IMR-90 (cell line): ENCODE data around the gene TGFBR2. TPM values are rescaled to one million over a fixed set of nuclear protein-coding genes. Genes with fewer than 3 reads are reported as not detected.
A peak's percentile ranks its signal among the peaks of the same experiment; 100 is the strongest.

Experiments used
- ATAC-seq: fragments of 200-7000 bp; cut with Tn5 transposase; 2 replicates; pipeline ENCODE4 v1.9.1; 2020; ENCODE audit warnings: low read depth, mild to moderate bottlenecking, moderate library complexity
- BruUV-seq: library from RNA; stranded (reverse); fragments of 400-500 nt; replicated peaks from 2 replicates; lab custom pipeline; 2021; lab: Mats Ljungman, UMichigan
- CTCF ChIA-PET: fragments of 300-600 bp; formaldehyde crosslinking; extraction: SDS; loops from one replicate; lab custom pipeline; 2021; ENCODE audit warnings: antibody characterized with exemption; lab: Yijun Ruan, JAX
- POLR2A ChIA-PET: fragments of 300-600 bp; sonication (Branson Sonifier 250); formaldehyde crosslinking; loops from one replicate; lab custom pipeline; 2022; ENCODE audit warnings: antibody characterized with exemption; ENCODE audit not compliant: unreplicated experiment; lab: Charles Lee
- DNase-seq: peaks from one replicate; pipeline ENCODE4 v3.0.0; 2013
- H2AFZ ChIP-seq: replicated peaks from 2 replicates; pipeline ENCODE3; 2013; ENCODE audit warnings: low read length, mild to moderate bottlenecking; ENCODE audit not compliant: poor library complexity
- H2AK5ac ChIP-seq: 2 replicates; pipeline ENCODE4 v1.6.1; 2013; ENCODE audit warnings: low read depth, low read length, inconsistent platforms
- H2AK9ac ChIP-seq: replicated peaks from 2 replicates; pipeline ENCODE3; 2013; ENCODE audit warnings: mild to moderate bottlenecking, low read depth, low read length, moderate library complexity; ENCODE audit not compliant: poor library complexity
- H2BK120ac ChIP-seq: 2 replicates; pipeline ENCODE4 v1.6.1; 2013; ENCODE audit warnings: low read depth, low read length, inconsistent platforms
- H2BK15ac ChIP-seq: 3 replicates; pipeline ENCODE4 v1.6.1; 2013; ENCODE audit warnings: low read depth, low read length, inconsistent platforms
- H2BK20ac ChIP-seq: 2 replicates; pipeline ENCODE4 v1.6.1; 2013; ENCODE audit warnings: low read depth, mild to moderate bottlenecking, inconsistent platforms, low read length, moderate library complexity
- H2BK5ac ChIP-seq: 2 replicates; pipeline ENCODE4 v1.6.1; 2013; ENCODE audit warnings: mild to moderate bottlenecking, low read depth, low read length, inconsistent platforms; ENCODE audit not compliant: poor library complexity, severe bottlenecking
- H3K14ac ChIP-seq: replicated peaks from 2 replicates; pipeline ENCODE4 v1.6.1; 2013; ENCODE audit warnings: low read depth, low read length, inconsistent platforms
- H3K18ac ChIP-seq: 2 replicates; pipeline ENCODE4 v1.6.1; 2013; ENCODE audit warnings: low read depth, low read length, control low read depth
- H3K23ac ChIP-seq: 2 replicates; pipeline ENCODE4 v1.6.1; 2013; ENCODE audit warnings: low read depth, low read length, inconsistent platforms
- H3K27ac ChIP-seq: 2 replicates; pipeline ENCODE4 v1.5.1; 2013; ENCODE audit warnings: mild to moderate bottlenecking, control low read depth, low read length; ENCODE audit not compliant: insufficient read depth
- H3K27me3 ChIP-seq: 2 replicates; pipeline ENCODE4 v1.6.1; 2013; ENCODE audit warnings: low read length; ENCODE audit not compliant: control insufficient read depth, insufficient read depth
- H3K36me3 ChIP-seq: 2 replicates; pipeline ENCODE4 v1.6.1; 2013; ENCODE audit warnings: low read length, mixed read lengths; ENCODE audit not compliant: control insufficient read depth, insufficient read depth
- H3K4ac ChIP-seq: 2 replicates; pipeline ENCODE4 v1.6.1; 2013; ENCODE audit warnings: low read depth, low read length, inconsistent platforms
- H3K4me1 ChIP-seq: 2 replicates; pipeline ENCODE4 v1.6.1; 2013; ENCODE audit warnings: low read length, mixed read lengths; ENCODE audit not compliant: control insufficient read depth, insufficient read depth
- H3K4me2 ChIP-seq: 2 replicates; pipeline ENCODE4 v1.6.1; 2013; ENCODE audit warnings: low read depth, mild to moderate bottlenecking, control low read depth, low read length, moderate library complexity
- H3K4me3 ChIP-seq: 2 replicates; pipeline ENCODE4 v1.5.1; 2013; ENCODE audit warnings: low read depth, mild to moderate bottlenecking, control low read depth, low read length, moderate library complexity; ENCODE audit not compliant: insufficient read depth
- H3K56ac ChIP-seq: 2 replicates; pipeline ENCODE4 v1.6.1; 2013; ENCODE audit warnings: low read length, inconsistent platforms; ENCODE audit not compliant: insufficient read depth; ENCODE audit errors: extremely low read depth
- H3K79me1 ChIP-seq, 2 experiments: 2 replicates each; pipeline ENCODE4 v1.6.1; 2013; ENCODE audit warnings: low read length in 2 of 2, inconsistent platforms in 1 of 2, low read depth in 1 of 2
- H3K9ac ChIP-seq: 2 replicates; pipeline ENCODE4 v1.6.1; 2013; ENCODE audit warnings: low read depth, low read length, control low read depth
- H3K9me1 ChIP-seq: 2 replicates; pipeline ENCODE4 v1.6.1; 2013; ENCODE audit warnings: low read length, inconsistent platforms; ENCODE audit not compliant: insufficient read depth
- H3K9me3 ChIP-seq: 2 replicates; pipeline ENCODE4 v1.6.1; 2013; ENCODE audit warnings: low read length; ENCODE audit not compliant: control insufficient read depth, insufficient read depth
- H4K20me1 ChIP-seq: 2 replicates; pipeline ENCODE4 v1.6.1; 2013; ENCODE audit warnings: low read length, inconsistent platforms; ENCODE audit not compliant: insufficient read depth
- H4K5ac ChIP-seq: 2 replicates; pipeline ENCODE4 v1.6.1; 2013; ENCODE audit warnings: mild to moderate bottlenecking, low read depth, low read length, control low read depth
- H4K8ac ChIP-seq, 2 experiments: 2 replicates each; pipeline ENCODE4 v1.6.1; 2013; ENCODE audit warnings: low read depth in 2 of 2, low read length in 2 of 2, control low read depth in 1 of 2, inconsistent platforms in 1 of 2
- H4K91ac ChIP-seq: 2 replicates; pipeline ENCODE4 v1.6.1; 2013; ENCODE audit warnings: low read depth, low read length, inconsistent platforms; ENCODE audit not compliant: insufficient read depth
- CEBPB ChIP-seq: IDR thresholded peaks from 2 replicates; pipeline ENCODE4 v1.6.1; 2012; ENCODE audit warnings: low read depth, low read length, improper control_type of control experiment
- CHD1 ChIP-seq: IDR thresholded peaks from 2 replicates; pipeline ENCODE4 v1.6.1; 2012; ENCODE audit warnings: low read depth, low read length, improper control_type of control experiment
- FOS ChIP-seq: fragments of 150-350 bp; IDR thresholded peaks from 2 replicates; pipeline ENCODE4 v1.6.1; 2016; ENCODE audit warnings: low read depth, low read length
- NFE2L2 ChIP-seq: fragments of 150-350 bp; IDR thresholded peaks from 2 replicates; pipeline ENCODE4 v1.6.1; 2016; ENCODE audit warnings: low read depth, mild to moderate bottlenecking, low read length
- POLR2A ChIP-seq: IDR thresholded peaks from 2 replicates; pipeline ENCODE4 v1.6.1; 2012; ENCODE audit warnings: mild to moderate bottlenecking, low read depth, low read length
- RCOR1 ChIP-seq: IDR thresholded peaks from 2 replicates; pipeline ENCODE4 v1.6.1; 2012; ENCODE audit warnings: mild to moderate bottlenecking, low read length, improper control_type of control experiment; ENCODE audit not compliant: insufficient replicate concordance
- WGBS, 2 experiments: methylation state at CpG; one replicate each; pipeline versions ENCODE4 v1.1.5 to v1.1.7; 2013; ENCODE audit warnings: missing lambda C conversion rate in 2 of 2; ENCODE audit not compliant: insufficient read length in 1 of 2; ENCODE audit errors: extremely low coverage in 2 of 2; 5-methylcytosine and 5-hydroxymethylcytosine counted together
- dilution Hi-C: fragments of 300-500 bp; cut with HindIII; formaldehyde crosslinking; loops from one replicate; pipeline ENCODE4 v1.14.3; 2018; ENCODE audit warnings: low sequenced_read_pairs; ENCODE audit not compliant: unreplicated experiment
- in situ Hi-C: fragments of 300-500 bp; cut with MboI; formaldehyde crosslinking; loops from 3 replicates; pipeline ENCODE4 v1.14.3; 2019; ENCODE audit warnings: low sequenced_read_pairs, inconsistent platforms, mixed read lengths
- intact Hi-C: fragments of 100-400 bp; cut with micrococcal nuclease; formaldehyde crosslinking; loops from 2 replicates; pipeline ENCODE4 v1.10.0; 2022
- polyA plus RNA-seq, 3 experiments: library from polyadenylated mRNA; depleted of rRNA; stranded (reverse); fragments of >200 nt; gene quantifications; 2 replicates each; pipeline ENCODE4 v1.2.3, GENCODE V29; 2012; ENCODE audit warnings: low replicate concordance in 1 of 3
- total RNA-seq: library from RNA; depleted of rRNA; stranded (reverse); fragments of >200 nt; gene quantifications from 2 replicates; pipeline ENCODE4 v1.2.3, GENCODE V29; 2012

The TGFBR2 gene
- total and polyA plus RNA-seq, 2 of the 4 experiments (the other 2 are of a cell fraction) = 63.7 to 87.5 TPM

DNA sequence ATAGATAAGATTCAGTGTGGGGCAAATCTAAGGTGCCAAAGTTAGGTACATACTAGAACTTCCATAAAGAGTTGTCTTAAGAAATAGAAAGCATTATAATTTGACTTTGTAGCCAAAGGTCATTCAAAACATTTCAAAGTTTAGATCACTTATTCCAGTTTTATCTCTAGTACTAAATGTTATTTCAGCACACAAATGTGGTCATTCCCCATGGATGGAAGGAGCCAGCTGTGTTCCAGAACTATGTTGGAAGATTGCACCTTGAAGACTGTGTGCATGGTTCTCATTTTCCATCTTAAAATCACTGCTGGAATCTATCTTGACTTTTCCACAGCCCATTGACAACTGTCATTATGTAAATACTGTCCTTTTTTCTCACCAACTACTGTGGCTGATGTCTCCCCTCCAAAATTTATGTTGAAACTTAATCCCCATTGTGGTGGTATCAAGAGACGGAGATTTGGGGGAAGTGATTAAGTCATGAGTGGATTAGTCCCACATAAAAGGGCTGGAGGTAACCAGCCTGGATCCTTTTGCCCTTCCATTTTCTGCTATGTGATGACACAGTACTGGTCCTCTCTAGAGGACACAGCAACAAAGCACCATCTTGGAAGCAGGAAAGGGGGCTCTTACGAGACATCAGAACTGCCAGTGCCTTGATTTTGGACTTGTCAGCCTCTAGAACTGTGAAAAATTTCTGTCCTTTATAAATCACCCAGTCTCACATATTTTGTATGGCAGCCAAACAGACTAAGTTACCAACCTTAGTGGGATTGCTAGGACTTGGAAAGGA lies 24.0 kb downstream of the TGFBR2 start:
- Histone ChIP-seq H3K14ac (peak overlapping the region; percentile 4; the same call in 1 of the 2 replicates), H3K27ac (no peak overlapping the region), H4K20me1 (peaks cover 21% of the 10 kb centered on the region; the same call in 1 of the 2 replicates), H3K18ac (no peak overlapping the region), H3K4me2 (no peak overlapping the region), H3K23ac (no peak overlapping the region), H3K79me1 (peaks cover 52 to 87% of the 10 kb centered on the region in 2 experiments), H4K5ac (no peak overlapping the region), H2BK15ac (no peak overlapping the region), H3K4ac (no peak overlapping the region), H2BK5ac (no peak overlapping the region), H3K9me1 (peaks cover 10% of the 10 kb centered on the region), H4K8ac (no peak overlapping the region), H3K4me1 (peaks cover 21% of the 10 kb centered on the region), H3K36me3 (peaks cover 6% of the 10 kb centered on the region; the same call in 1 of the 2 replicates), H2AK5ac (no peak overlapping the region; the same call in 1 of the 2 replicates), H2AK9ac (no peak overlapping the region), H2BK120ac (no peak overlapping the region), H3K27me3 (no peaks in the 10 kb centered on the region), H3K4me3 (no peak overlapping the region), H4K91ac (no peak overlapping the region), H2BK20ac (no peak overlapping the region), H3K9me3 (peaks cover 3% of the 10 kb centered on the region), H3K9ac (no peak overlapping the region), H3K56ac (no peak overlapping the region), H2AFZ (no peak overlapping the region)
- intact Hi-C loops = no loop called here
- WGBS, 2 experiments = no CpG with 5 or more reads among the region's 2 CpGs
- dilution Hi-C loops = no loop called here
- ChIA-PET POLR2A (no interaction called here), CTCF (interaction anchor here (1.3 kb wide), 1 partner anchor 12 kb away, joined by 3 read pairs; no protein-coding TSS in a partner anchor)
- no peak for DNase-seq
- TF ChIP-seq POLR2A = no peak
- TF ChIP-seq CHD1 = no peak
- no peak for TF ChIP-seq RCOR1
- TF ChIP-seq FOS = no peak
- no peak for TF ChIP-seq CEBPB
- TF ChIP-seq NFE2L2 = no peak
- in situ Hi-C loops = no loop called here
- no TSS peak for BruUV-seq
- ATAC-seq = no peak
